HG03432 (cell line): ENCODE data around the gene GRPEL1.
"Not testable (repeated sequence)": the region's sequence is repeated elsewhere in the genome, so short reads cannot be mapped to it uniquely, and the experiment has no call there.

Experiments used
- ATAC-seq: cut with Tn5 transposase; IDR thresholded peaks from one replicate; pipeline ENCODE4 v1.9.1; 2021; ENCODE audit warnings: mild to moderate bottlenecking, moderate library complexity; ENCODE audit not compliant: unreplicated experiment

Gene GRPEL1

GRCh38 chr4:7094916-7095315 lies 27.1 kb upstream of the GRPEL1 start:
- no peak for ATAC-seq

- ATAC-seq: no peak
Observed at GRCh38 chr4:7092026-7092425, 24.2 kb upstream of the GRPEL1 start.

GRCh38 chr4:7089213-7089986 lies 21.5 kb upstream of the GRPEL1 start:
- ATAC-seq: no peak

DNA sequence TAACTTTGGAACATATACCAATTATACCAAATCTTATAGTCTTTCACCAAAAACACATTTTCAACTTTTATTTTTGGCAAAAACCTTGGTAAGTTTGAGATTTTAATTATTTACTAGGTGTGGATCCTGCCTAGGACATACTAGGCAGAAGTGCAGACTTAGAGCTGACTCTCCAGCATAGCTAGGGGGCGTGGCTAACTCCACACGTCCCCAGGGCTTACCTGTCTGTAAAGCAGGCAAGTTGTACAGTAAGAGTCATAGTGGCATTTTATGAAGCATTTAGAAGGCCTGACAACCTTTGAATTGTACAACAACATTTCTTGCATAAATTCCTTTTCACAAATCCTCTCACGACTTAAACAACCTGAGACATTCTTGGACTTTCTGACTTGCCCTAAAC lies 19.2 kb upstream of the GRPEL1 start:
- no peak for ATAC-seq

GRCh38 chr4:7086384-7086783 lies 18.5 kb upstream of the GRPEL1 start:
- ATAC-seq: no peak

DNA sequence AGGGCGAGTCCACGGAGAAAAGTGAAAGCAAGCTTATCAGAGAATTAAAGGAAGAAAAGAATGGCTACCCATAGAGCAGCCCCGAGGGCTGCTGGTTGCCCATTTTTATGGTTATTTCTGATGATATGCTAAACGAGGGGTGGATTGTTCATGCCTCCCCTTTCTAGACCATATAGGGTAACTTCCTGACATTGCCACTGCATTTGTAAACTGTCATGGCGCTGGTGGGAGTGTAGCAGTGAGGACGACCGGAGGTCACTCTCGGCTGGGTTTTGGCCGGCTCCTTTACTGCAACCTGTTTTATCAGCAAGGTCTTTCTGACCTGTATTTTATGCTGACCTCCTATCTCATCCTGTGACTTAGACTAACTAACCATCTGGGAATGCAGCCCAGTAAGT lies 16.7 kb upstream of the GRPEL1 start:
- not testable (repeated sequence) for ATAC-seq

DNA sequence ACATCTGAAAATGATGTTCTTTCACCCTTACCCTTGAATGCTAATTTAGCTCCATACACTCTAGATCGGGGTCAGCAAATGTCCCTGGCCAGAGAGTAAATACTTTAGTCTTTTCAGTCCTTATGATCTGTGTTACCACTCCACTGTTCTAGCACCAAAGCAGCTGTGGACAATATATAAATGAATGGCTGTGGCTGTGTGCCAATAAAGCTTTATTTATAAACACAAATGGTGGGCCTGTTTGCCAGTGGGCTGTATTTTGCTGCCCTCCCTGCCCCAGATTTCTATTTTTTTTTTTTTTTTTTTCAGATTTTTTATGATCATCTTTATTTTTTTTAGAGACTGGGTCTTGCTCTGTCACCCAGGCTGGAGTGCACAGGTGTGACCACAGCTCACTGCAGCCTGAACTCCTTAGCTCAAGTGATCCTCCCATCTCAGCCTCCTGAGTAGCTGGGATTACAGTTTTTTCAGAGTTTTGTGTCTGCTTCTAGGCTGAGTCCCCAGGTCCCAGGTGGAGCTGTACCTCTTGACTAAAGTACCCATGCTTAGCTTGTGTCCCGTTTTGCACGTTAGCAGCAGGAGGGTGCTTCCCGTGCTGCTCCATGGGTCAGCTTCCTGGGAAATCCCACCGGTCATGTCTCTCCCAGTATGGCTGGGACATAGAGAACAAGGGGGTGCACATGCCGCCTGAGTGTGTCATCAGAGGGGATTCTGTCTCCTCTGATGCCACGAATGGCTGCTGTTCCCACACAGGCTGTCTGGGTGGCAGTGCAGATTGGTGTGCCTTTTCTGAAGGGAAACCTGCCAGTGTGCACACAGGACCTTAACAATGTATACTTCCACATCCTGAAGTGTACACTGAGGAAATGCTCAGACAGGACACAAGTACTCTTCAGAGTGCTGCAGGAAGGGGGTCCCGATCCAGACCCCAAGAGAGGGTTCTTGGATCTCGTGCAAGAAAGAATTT lies 16.0 kb upstream of the GRPEL1 start:
- ATAC-seq: no peak

DNA sequence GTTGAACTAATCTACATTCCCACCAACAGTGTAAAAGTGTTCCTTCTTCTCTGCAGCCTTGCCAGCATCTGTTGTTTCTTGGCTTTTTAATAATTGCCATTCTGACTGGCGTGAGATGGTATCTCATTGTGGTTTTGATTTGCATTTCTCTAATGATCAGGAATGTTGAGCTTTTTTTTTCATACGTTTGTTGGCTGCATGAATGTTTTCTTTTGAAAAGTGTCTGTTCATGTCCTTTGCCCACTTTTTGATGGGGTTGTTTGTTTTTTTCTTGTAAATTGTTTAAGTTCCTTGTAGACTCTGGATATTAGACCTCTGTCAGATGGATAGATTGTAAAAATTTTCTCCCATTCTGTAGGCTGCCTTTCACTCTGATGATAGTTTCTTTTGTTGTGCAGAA lies 12.0 kb upstream of the GRPEL1 start:
- ATAC-seq: not testable (repeated sequence)

DNA sequence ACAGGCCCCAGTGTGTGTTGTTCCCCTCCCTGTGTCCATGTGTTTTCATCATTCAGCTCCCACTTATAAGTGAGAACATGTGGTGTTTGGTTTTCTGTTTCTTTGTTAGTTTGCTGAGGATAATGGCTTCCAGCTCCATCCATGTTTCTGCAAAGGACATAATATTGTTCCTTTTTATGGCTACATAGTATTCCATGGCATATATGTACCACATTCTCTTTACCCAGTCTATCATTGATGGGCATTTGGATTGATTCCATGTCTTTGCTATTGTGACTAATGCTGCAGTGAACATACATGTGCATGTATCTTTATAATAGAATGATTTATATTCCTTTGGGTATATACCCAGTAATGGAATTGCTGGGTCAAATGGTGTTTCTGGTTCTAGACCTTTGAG lies 11.6 kb upstream of the GRPEL1 start:
- not testable (repeated sequence) for ATAC-seq

DNA sequence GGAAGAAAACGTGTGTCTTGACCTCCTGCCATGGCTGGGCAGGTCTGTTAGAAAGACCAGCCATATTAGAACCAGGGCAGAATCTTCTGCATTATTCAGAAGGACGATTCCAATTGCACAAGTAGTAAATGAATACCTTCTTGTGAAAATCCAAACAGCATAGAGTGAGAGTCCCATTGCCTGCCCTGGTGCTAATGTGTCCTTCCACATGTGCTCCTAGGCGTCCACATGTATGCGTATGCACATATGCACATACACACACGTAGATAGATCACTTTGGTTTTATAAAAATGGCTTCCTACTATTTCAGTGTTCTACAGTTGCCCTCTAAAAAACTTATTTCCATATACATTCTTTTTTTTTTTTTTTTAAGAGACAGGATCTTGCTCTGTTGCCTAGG lies 10.2 kb upstream of the GRPEL1 start:
- ATAC-seq: no peak

- ATAC-seq: no peak
Observed at GRCh38 chr4:7077371-7077770, 9.5 kb upstream of the GRPEL1 start.

DNA sequence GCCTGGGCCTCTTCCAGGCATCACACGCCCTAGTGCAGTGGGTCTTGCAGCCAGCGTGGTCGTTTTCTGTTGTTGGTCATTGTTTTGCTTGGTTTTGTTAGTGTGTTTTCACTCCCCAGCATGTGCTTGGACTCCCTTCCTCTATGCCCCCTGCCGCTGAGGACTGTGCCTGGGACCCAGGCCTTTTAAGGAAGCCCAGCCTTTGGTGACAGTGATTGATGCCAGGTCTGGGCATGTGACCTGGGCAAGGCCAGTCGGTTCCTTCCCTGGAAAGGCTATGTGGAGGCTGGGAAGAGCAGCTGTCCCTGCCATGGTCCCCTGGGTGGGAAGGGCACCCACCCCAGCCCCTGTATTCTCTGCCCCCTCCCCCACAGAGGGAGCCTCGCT lies 8.8 kb upstream of the GRPEL1 start:
- no peak for ATAC-seq

DNA sequence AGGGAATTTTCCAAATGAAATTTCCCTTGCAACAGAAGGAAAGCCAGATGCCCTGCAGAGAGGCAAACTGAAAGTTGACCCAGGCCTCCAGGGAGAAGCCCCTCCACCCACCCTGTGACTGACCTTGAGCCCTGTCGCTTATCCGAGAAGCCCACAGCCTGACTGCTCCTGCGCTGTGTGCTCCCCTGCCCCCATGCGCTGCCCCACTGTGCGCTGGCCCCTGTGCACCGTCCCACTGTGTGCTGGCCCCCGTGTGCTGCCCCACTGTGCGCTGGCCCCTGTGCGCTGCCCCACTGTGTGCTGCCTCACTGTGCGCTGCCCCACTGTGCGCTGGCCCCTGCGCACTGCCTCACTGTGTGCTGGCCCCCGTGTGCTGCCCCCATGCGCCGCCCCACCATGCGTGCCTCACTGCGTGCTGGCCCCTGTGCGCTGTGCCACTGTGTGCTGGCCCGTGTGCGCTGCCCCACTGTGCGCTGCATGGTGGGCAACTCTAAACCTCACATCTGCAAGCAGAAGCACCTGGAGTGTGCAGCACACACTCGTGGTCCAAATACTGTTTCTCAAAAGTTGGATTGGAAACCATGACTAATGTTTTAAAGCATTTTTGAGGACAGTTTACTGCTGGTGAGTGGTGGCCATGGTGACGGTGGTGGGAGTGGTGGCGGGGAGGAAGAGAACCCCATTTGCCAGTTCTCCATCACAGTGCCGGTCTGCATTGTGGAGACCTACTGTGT lies 8.3 kb upstream of the GRPEL1 start:
- no peak for ATAC-seq

- ATAC-seq: no peak
Observed at GRCh38 chr4:7074426-7074825, 6.6 kb upstream of the GRPEL1 start.

DNA sequence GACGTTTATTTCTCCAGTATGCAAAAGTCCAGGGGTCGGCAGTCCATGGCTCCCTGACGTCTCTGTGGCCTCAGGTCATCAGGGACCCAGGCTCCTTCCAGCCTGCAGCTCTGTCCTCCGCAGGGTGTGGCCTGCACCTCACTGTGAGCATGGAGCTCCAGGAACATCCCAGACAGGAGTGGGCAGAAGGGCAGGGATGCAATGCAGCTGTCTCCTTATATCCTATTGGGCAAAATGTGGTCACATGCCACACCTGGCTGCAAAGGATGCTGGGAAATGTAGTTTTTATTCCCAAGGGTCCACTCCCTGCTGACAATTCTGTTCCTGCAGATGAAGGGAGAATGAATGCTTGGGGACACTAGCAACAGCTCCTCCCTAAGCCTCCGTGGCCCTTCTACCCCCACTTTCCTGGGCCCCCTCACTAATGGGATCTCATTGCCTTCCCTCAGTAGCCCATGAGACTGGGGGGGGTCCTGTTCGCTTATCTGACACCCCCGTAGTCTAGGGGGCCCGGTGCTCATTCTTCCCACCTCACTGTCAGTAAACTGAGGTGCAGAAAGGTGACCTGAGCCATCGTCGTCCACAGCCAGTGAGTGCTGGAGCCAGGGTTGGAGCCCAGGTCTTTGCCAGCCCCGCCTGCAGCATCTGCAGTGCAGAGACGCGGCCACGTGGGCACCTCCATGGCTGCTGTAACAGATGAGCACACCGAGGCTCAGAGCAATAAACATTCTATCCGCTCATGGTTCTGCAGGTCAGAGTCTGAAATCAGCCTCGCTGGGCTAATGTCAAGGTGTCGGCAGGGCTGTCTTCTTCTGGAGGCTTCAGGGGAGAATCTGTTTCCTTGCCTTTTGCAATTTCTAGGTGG lies 5.9 kb upstream of the GRPEL1 start:
- no peak for ATAC-seq

GRCh38 chr4:7073059-7073458 lies 5.2 kb upstream of the GRPEL1 start:
- no peak for ATAC-seq

DNA sequence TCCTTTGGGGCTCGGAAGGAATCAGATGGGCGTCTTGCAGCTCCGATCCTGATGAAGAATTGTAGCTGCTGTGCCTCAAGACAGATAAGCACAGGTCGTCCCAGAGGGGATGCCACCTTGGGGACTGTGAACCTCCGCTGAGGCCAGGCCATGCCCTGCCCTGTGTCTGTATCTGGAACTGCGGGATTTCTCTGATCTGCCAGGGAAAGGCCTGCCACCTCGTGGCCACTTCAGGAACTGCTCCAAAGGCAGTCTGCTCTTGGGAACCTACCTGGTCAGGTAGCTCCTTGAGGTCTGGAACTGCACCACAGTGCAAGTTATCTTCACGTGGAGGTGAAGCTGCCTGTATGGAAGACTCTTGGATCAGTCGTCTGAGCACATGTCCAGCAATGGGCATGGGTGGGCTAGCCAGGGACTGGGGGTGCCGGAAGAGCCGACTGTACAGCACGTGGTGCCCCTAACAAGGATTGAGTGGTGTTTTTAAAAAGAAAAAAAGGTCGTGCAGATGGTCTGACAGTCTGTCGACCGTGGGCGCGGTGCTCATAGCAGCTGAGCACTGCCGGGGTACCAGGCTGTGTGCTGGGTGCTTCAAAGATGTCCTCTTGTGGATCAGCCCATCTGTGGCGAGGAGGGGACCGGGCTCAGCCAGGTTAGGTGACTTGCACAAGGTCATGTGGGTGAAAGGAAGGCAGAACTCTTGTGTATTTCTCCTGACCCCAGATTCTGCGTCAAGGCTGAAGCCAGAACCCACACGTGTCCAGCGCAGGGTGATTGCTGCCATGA lies 3.1 kb upstream of the GRPEL1 start:
- ATAC-seq: peak; percentile 23

DNA sequence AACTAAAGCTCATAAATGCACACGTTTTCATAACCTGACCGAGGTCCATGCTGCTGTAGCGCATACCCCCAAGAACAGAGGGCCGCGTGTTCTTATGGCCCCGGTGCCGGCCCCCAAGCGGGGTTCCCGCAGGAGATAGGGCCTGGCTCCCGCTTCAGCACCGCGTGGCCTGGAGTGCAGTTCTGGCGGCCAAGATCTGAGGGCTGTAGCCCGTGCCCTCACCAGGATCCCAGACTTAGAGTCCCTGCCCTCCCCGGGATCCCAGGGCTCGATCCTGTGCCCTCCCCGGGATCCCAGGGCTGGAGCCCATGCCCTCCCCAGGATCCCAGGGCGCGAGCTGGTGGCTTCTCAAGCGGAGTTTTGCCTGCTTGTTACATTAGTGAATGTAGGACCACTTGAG lies 1.0 kb upstream of the GRPEL1 start:
- no peak for ATAC-seq

GRCh38 chr4:7068279-7068842 lies 497 bp upstream of the GRPEL1 start:
- peak; percentile 27 for ATAC-seq
